Lung (tissue), 12 donors: ENCODE results near the gene GARIN3. TPM values are rescaled to one million over a fixed set of nuclear protein-coding genes. Genes with fewer than 3 reads are reported as not detected.

ENCODE experiments used
- ATAC-seq: fragments of 200-7000 bp; cut with Tn5 transposase; one replicate; pipeline ENCODE4 v1.9.1; 2020; ENCODE audit warnings: moderate number of reproducible peaks; ENCODE audit not compliant: insufficient read depth, low FRiP score
- DNase-seq, 3 donors: peaks; one replicate each; pipeline ENCODE4 v3.0.0-alpha.2; 2013 to 2017
- H3K27ac ChIP-seq, 2 donors: one replicate each; pipeline ENCODE4 v1.5.1; 2013; ENCODE audit warnings: mild to moderate bottlenecking in 2 of 2, moderate library complexity in 2 of 2, control low read depth in 1 of 2, inconsistent platforms in 1 of 2, low read depth in 1 of 2, low read length in 1 of 2
- H3K27me3 ChIP-seq, 3 donors: one replicate each; pipeline ENCODE4 v1.5.1; 2013; ENCODE audit warnings: low read length in 2 of 3; ENCODE audit not compliant: control insufficient read depth in 3 of 3, insufficient read depth in 3 of 3
- H3K36me3 ChIP-seq, 4 donors: one replicate each; pipeline ENCODE4 v1.5.1; 2013; ENCODE audit warnings: low read length in 4 of 4, mild to moderate bottlenecking in 1 of 4, moderate library complexity in 1 of 4; ENCODE audit not compliant: control insufficient read depth in 4 of 4, insufficient read depth in 4 of 4
- H3K4me1 ChIP-seq, 5 donors: one replicate each; pipeline ENCODE4 v1.5.1; 2013; ENCODE audit warnings: low read length in 5 of 5, mild to moderate bottlenecking in 2 of 5, moderate library complexity in 1 of 5; ENCODE audit not compliant: control insufficient read depth in 5 of 5, insufficient read depth in 5 of 5
- H3K4me3 ChIP-seq: one replicate; pipeline ENCODE4 v1.5.1; 2013; ENCODE audit warnings: mild to moderate bottlenecking, control low read depth, moderate library complexity
- H3K9ac ChIP-seq, 2 donors: one replicate each; pipeline ENCODE4 v1.5.1; 2013; ENCODE audit warnings: low read length in 2 of 2, control low read depth in 1 of 2; ENCODE audit not compliant: insufficient read depth in 1 of 2
- H3K9me3 ChIP-seq, 4 donors: one replicate each; pipeline ENCODE4 v1.5.1; 2013; ENCODE audit warnings: low read length in 3 of 4, mild to moderate bottlenecking in 1 of 4, moderate library complexity in 1 of 4; ENCODE audit not compliant: control insufficient read depth in 4 of 4, insufficient read depth in 3 of 4
- WGBS, 2 donors: extraction: QIAGEN DNeasy Blood & Tissue Kit; methylation state at CpG; one replicate each; pipeline ENCODE4 v1.1.7; 2013; 5-methylcytosine and 5-hydroxymethylcytosine counted together
- polyA plus RNA-seq, 2 donors: library from polyadenylated mRNA; stranded (reverse); fragments of 200-250 nt; gene quantifications; one replicate each; pipeline ENCODE4 v1.2.1, GENCODE V29; 2013
- total RNA-seq, 2 donors: library from RNA; depleted of rRNA in 1 of 2; stranded (reverse); fragments of >200 nt in 1 of 2; gene quantifications; one replicate each; pipeline ENCODE4 v1.2.1, GENCODE V29; 2014 to 2021
- TF ChIP-seq, protein P1 (sequence below): IDR thresholded peaks from 2 replicates; pipeline ENCODE4 v1.5.1; 2012; ENCODE audit warnings: mild to moderate bottlenecking; ENCODE audit errors: control extremely low read depth, extremely low read depth
- donor health status: control.
- donor health status: control.
- donor health status: Bipolar disorder and iron deficiency.
- donor health status: healthy.
- donor health status: DM: yes; HTN: yes; CAD: no.

Gene GARIN3
- total and polyA plus RNA-seq, 4 donors, result not detected

DNA sequence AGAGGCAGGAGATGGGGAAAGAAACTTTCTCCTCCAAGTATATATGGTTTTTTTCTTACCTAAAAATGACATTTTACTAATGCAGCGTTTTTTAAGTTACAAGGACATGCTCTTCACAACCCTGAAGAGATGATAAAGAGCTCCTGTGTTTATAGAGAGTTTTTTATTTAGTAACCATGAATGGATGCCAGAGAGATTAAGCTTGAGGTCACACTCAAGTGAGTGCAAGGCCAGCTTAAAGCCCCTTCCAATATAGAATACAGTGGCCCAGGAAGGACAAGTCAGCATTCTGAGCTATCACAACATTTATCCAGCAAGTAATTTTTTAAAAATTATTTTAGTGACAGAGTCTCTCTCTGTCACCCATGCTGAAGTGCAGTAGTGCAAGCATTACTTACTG is 50.6 kb downstream of the GARIN3 start:
- WGBS, 2 donors, result 44 to 67% methylated on average over 1 of the region's 1 CpG

DNA sequence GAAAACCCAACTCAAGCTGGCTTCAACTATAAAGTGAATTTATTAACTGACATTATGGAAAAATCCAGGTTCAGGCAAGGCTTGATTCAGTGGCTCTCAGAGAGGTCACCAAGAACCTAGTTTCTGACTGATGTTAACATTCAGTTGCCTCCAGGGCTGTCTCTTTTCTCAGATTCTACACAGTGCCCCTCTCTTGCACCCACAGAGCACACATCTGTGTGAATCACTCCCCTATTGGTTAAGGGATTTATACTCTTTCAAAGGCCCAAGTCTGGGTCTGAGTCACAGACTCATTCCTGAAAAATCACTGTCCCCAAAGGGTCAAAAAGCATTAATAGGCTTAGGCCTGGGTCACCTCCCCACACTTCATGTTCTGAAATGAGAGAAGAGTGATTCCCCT is 51.1 kb downstream of the GARIN3 start:
- Histone ChIP-seq H3K9me3 (no peaks in the 10 kb centered on the region), H3K27me3 (no peaks in the 10 kb centered on the region), H3K4me1 (peaks cover 0 to 20% (median 4%) of the 10 kb centered on the region in 5 donors), H3K27ac (no peak overlapping the region), H3K4me3 (no peak overlapping the region), H3K36me3 (no peaks in the 10 kb centered on the region), H3K9ac (no peak overlapping the region)
- TF ChIP-seq, protein P1, sequence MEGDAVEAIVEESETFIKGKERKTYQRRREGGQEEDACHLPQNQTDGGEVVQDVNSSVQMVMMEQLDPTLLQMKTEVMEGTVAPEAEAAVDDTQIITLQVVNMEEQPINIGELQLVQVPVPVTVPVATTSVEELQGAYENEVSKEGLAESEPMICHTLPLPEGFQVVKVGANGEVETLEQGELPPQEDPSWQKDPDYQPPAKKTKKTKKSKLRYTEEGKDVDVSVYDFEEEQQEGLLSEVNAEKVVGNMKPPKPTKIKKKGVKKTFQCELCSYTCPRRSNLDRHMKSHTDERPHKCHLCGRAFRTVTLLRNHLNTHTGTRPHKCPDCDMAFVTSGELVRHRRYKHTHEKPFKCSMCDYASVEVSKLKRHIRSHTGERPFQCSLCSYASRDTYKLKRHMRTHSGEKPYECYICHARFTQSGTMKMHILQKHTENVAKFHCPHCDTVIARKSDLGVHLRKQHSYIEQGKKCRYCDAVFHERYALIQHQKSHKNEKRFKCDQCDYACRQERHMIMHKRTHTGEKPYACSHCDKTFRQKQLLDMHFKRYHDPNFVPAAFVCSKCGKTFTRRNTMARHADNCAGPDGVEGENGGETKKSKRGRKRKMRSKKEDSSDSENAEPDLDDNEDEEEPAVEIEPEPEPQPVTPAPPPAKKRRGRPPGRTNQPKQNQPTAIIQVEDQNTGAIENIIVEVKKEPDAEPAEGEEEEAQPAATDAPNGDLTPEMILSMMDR, result no peak
- ATAC-seq (no peak), DNase-seq (no peak)

More for the DNA sequence above, 50.6 kb downstream of the GARIN3 start:
- peak in 2 of 3 donors; percentile 41 to 73 for DNase-seq
- no peaks in the 10 kb centered on the region for H3K9me3 ChIP-seq
- no peaks in the 10 kb centered on the region for H3K27me3 ChIP-seq
- H3K27ac ChIP-seq, result peak overlapping the region in 1 of 2 donors; percentile 51
- no peak for ATAC-seq
- peaks cover 0 to 20% (median 4%) of the 10 kb centered on the region in 5 donors for H3K4me1 ChIP-seq
- no peaks in the 10 kb centered on the region for H3K36me3 ChIP-seq
- no peak overlapping the region for H3K4me3 ChIP-seq
- no peak overlapping the region for H3K9ac ChIP-seq
- TF ChIP-seq, protein P1, result no peak

DNA sequence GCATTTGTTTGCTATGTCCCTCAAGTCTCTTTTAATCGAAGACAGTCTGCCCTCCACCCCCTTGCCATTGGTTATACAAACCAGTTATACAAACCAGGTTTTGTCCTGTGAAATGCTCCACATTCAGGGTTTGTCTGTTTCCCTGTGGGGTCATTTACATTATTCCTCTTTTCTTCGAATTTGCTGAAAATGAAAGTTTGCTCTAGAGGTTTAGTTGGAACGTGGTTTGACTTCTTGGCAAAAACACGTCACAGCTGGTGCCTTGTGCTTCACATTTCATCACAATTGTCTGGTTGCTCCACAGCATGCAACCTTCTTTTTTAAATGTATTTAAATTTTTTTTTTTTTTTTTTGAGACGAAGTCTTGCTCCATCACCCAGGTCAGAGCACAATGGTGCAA is 53.1 kb downstream of the GARIN3 start:
- no peaks in the 10 kb centered on the region for H3K9me3 ChIP-seq
- no peak overlapping the region for H3K4me3 ChIP-seq
- DNase-seq, result peak; percentile 79 to 95 (median 88)
- WGBS, 2 donors, result 33 to 50% methylated on average over 5 of the region's 5 CpGs
- H3K36me3 ChIP-seq, result no peaks in the 10 kb centered on the region
- H3K9ac ChIP-seq, result peak overlapping the region in 1 of 2 donors; percentile 30
- peaks cover 0 to 20% (median 4%) of the 10 kb centered on the region in 5 donors for H3K4me1 ChIP-seq
- no peak overlapping the region for H3K27ac ChIP-seq
- H3K27me3 ChIP-seq, result no peaks in the 10 kb centered on the region
- TF ChIP-seq, protein P1, result no peak
- ATAC-seq, result no peak

Other genes starting within 250 kb of the GARIN3 start
- gene TIMD4, start 203.0 kb downstream of the GARIN3 start, total RNA-seq, result 1 to 10 TPM in 1 of 2 donors, not detected in 1; 1.5 TPM
- gene TIMD4, start 203.0 kb downstream of the GARIN3 start, polyA plus RNA-seq, result under 1 TPM; 0.10 to 0.16 TPM
- gene HAVCR1, start 107.1 kb downstream of the GARIN3 start, total RNA-seq, result under 1 TPM; 0.46 TPM
- gene HAVCR1, start 107.1 kb downstream of the GARIN3 start, polyA plus RNA-seq, result under 1 TPM; 0.12 to 0.26 TPM
- gene HAVCR2, start 57.2 kb downstream of the GARIN3 start, total RNA-seq, result 10 to 100 TPM; 13.0 to 32.6 TPM
- 10 to 100 TPM in 1 of 2 donors, 1 to 10 TPM in 1; 8.8 to 38.4 TPM for gene HAVCR2, start 57.2 kb downstream of the GARIN3 start, polyA plus RNA-seq
- gene MED7, start 23.4 kb downstream of the GARIN3 start, total RNA-seq, result 10 to 100 TPM in 1 of 2 donors, 1 to 10 TPM in 1; 9.9 to 16.1 TPM
- 10 to 100 TPM in 1 of 2 donors, 1 to 10 TPM in 1; 9.3 to 15.9 TPM for gene MED7, start 23.4 kb downstream of the GARIN3 start, polyA plus RNA-seq
- gene ITK, start 14.6 kb upstream of the GARIN3 start, total RNA-seq, result 1 to 10 TPM; 3.3 to 3.4 TPM
- gene ITK, start 14.6 kb upstream of the GARIN3 start, polyA plus RNA-seq, result 1 to 10 TPM in 1 of 2 donors, under 1 TPM in 1; 0.91 to 2.3 TPM
- 10 to 100 TPM; 35.1 to 46.3 TPM for gene CYFIP2, start 99.9 kb upstream of the GARIN3 start, total RNA-seq
- 10 to 100 TPM; 24.9 to 38.9 TPM for gene CYFIP2, start 99.9 kb upstream of the GARIN3 start, polyA plus RNA-seq